DND-41 (cell line): Measurements from ENCODE around the gene SLC24A3.

Source experiments
- EZH2 ChIP-seq: IDR thresholded peaks from 3 replicates; pipeline ENCODE4 v1.6.1; 2012; ENCODE audit warnings: borderline replicate concordance, low read depth, mild to moderate bottlenecking, moderate library complexity, low read length, inconsistent platforms; ENCODE audit not compliant: severe bottlenecking
- TF ChIP-seq, protein P1 (sequence below): IDR thresholded peaks from 2 replicates; pipeline ENCODE4 v1.5.1; 2012; ENCODE audit warnings: borderline replicate concordance, low read length, moderate library complexity, mild to moderate bottlenecking; ENCODE audit not compliant: poor library complexity, severe bottlenecking; ENCODE audit errors: extremely low read depth

DNA sequence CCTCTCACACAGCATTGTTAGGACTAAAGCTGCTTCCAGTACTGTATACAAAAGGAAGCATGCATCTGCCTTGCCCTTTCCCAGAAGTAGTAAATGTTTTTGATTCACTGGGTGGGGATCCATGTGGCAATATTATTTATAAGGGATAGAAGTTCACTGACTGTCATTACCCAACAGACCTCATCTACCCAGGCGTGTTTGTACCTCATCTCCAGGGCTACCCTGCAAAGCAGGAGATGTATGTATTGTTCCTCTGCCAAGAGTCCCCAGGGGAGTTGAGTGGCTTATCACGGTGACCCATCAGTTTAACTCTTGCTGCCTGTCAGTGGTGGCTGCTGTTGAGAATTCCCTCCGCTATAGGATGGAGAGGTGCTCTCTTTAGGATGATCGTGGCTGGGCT is 42.5 kb downstream of the SLC24A3 start:
- TF ChIP-seq, protein P1, sequence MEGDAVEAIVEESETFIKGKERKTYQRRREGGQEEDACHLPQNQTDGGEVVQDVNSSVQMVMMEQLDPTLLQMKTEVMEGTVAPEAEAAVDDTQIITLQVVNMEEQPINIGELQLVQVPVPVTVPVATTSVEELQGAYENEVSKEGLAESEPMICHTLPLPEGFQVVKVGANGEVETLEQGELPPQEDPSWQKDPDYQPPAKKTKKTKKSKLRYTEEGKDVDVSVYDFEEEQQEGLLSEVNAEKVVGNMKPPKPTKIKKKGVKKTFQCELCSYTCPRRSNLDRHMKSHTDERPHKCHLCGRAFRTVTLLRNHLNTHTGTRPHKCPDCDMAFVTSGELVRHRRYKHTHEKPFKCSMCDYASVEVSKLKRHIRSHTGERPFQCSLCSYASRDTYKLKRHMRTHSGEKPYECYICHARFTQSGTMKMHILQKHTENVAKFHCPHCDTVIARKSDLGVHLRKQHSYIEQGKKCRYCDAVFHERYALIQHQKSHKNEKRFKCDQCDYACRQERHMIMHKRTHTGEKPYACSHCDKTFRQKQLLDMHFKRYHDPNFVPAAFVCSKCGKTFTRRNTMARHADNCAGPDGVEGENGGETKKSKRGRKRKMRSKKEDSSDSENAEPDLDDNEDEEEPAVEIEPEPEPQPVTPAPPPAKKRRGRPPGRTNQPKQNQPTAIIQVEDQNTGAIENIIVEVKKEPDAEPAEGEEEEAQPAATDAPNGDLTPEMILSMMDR: no peak
- TF ChIP-seq EZH2: no peak
